HG02938 (cell line): ENCODE data around the gene CR1L.
"Not testable (repeated sequence)": the region's sequence is repeated elsewhere in the genome, so short reads cannot be mapped to it uniquely, and the experiment has no call there.

Experiments
- ATAC-seq: cut with Tn5 transposase; IDR thresholded peaks from one replicate; pipeline ENCODE4 v1.9.1; 2021; ENCODE audit warnings: mild to moderate bottlenecking, moderate library complexity; ENCODE audit not compliant: unreplicated experiment

Gene CR1L

DNA sequence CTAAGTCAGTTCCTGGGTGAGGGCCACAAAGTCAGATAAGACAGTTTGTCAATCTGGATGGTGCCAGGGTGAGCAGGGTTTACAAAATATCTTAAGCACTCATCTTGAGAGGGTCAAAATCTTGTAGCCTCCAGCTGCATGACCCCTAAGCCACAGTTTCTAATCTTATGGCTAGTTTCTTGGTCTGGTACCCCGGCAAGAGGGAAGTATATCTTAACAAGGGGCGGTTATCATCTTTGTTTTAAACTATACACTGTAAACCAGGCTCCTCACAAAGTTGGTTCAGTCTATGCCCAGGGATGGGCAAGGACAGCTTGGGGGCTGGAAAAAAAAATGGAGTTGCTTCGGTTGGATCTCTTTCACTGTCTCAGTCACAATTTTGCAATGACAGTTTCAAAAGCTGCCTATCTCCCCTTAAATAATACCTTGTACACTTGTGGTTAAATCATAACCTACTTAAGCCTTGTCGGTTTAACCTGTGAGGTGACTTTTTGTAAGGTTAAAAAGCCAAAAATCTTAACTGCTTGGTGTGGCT lies 99.1 kb downstream of the CR1L start:
- no peak for ATAC-seq

DNA sequence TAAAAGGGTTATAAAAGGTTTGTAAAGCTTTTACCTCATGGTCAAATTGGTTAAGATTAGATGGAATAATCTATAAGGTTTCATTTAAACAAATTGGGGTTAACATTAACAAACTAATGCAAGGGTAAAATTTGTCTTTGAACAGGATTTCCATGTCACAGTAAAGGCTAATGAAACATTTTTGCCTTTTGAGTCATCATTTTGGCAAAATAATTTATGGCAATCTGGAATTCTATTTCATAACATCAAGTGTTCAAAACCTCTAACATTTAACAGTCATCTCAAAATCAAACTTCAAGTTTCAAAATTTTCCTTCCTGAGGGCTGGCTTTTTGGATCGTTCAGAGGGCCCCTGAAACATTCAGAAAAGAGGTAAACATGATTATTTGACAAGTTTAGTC lies 100.4 kb downstream of the CR1L start:
- no peak for ATAC-seq

DNA sequence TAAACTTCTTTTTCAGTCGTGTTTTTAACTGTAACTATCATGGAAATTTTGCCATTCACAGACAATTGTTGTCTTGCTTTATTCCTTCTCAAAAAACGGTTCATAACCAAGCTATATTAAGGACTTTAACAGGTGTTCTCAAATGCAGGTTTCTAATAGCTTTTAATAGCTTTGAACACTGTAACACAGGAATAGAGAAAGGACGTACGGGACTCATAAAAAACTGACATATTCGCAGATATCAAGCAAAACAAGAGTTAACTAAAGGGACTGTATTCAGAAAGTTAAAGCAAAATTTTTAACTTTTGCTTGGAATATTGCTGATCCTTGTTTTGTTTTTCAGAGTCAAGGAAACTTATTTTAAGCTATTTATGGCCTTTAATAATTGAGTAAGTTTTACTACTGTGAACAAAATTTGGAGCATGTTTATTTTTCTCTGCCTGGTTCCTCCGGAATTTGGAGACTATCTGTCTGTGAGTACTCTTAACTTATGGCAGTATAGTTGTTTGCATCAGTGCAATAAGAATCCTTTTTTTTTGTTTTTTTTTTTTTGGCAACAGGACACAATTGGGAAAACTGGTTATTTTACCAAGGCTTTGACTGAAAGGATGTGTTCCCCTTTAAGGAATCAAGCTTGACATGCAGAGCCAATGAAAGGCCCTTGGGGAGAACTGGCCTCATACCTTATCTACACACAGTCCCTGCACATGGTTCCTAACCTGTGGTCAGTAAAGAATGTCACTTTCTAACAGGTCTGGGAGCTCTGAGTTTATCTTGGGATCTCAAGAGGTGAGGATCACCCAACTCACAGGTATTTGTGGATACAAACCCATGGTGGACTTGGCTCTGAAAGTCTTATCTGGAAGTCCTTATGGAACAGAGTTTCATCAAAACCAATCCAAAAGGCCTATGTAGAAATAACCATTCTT lies 101.2 kb downstream of the CR1L start:
- no peak for ATAC-seq

DNA sequence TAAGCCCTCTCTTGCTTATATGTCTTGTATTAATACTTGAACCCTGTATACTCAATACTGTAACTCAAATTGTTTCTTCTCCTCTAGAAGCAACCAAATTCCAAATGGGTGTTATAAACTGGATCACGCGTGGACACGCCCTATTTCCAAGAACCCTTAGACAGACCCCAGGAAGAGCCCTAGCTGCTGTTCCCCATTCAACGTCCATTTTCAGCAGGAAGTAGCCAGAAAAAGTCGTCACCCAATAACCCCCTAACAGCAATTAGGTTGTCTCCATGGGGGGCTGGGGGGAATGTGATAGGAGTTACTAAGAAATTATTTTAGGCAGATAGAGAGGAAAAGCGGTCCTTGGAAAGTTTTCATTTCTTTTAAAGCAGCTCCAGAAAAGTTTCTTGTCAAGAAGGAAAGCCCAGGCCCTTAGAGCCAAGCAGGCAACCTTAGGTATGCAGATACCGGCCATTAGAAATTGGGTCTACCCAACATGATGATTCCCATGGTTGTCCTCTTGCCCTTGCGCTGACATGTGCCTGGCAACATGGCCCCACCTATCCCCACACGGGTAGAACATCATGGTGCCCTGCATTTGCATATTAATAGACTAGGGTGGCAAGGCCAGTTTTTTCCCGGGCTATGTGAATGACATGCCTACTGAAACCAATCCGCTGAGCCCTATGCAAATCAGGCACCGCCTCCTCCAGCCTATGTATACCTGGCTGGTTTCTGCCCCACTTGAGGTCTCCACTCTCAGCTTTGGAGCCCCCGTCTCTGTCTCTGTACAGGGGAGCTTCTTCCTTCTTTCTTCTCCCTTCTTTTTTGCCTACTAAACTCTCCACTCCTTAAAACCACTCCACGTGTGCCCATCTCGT lies 102.9 kb downstream of the CR1L start:
- no peak for ATAC-seq

DNA sequence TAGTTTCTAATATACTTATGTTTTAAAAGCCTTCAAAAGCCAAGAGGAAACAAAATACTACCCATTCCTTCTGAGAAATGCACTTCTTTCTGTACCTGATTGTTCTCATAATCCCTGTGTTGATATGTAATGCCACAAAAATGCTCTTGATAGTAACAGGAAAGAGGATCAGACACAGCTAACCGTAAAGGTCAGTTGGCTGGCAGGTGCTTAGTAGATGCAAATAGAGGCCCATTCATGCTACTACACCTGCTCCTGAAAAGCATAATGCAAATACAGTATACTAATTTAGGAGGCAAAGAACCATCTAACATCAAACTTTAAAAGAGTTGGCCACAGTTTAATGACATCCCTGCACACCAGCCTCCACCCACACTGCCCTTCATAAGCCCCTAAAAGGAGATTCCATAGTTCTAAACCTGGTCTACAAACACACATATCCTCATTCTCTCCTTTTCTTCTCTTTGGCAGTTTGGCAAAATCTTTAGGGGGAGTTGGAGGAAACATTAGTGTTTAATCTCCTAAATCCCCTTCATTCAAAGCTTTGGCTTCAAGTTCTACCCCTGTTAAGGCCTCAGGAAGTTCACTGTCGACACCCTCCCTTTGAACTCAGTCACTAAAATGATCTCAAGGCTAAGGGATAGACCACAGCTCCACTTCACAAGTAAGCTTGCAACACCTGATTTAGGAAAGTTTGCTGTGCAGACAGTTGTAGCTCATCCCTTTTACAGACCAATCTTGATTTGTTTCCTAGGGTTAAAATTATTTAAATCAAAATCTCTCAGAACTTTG lies 104.0 kb downstream of the CR1L start:
- no peak for ATAC-seq

DNA sequence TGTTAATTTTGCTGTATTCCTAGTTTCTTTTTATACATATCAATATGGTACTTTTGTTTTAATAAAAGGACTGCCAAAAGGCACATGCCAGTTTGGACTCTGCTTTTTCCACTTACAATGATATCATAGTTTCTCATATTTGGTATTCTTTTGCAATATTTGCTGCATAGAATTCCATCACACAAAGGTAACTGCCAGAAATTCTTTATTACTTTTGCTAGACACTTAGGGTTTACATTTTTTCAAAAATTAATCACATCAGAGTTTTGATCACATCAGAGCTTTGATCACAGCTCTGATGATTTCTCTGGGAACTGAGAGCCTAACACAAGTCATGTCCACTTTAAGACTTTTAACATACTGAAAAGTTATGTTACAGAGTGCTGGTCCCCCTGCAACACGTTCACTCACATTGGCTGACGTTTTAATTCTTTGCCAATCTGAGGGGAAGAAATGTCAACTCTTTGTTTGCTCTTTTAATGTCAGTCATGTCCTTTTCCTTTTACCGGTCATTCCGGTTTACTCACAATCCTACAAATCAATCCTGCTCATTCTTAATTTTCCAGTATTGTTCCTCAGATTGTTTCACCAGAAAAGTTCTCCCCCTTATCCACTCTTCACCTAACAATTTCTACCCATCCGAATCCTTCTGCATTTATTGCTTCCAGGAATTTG lies 105.8 kb downstream of the CR1L start:
- no peak for ATAC-seq

DNA sequence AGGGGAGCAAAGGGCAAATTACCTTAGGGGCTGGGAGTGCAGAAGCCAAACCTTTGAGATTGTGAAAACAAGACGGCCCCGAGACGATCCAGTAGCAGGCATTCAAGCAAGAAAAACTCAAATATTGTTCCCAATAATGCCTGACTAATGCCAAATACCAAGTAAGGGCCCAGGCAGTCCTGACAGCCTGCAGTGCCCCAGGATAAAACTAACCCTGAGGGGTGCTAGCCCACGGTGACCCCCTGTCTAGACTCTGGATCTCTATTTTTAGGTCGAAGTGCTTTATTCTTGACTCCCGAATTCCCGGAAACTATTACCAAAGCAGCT lies 106.5 kb downstream of the CR1L start:
- ATAC-seq, result not testable (repeated sequence)

DNA sequence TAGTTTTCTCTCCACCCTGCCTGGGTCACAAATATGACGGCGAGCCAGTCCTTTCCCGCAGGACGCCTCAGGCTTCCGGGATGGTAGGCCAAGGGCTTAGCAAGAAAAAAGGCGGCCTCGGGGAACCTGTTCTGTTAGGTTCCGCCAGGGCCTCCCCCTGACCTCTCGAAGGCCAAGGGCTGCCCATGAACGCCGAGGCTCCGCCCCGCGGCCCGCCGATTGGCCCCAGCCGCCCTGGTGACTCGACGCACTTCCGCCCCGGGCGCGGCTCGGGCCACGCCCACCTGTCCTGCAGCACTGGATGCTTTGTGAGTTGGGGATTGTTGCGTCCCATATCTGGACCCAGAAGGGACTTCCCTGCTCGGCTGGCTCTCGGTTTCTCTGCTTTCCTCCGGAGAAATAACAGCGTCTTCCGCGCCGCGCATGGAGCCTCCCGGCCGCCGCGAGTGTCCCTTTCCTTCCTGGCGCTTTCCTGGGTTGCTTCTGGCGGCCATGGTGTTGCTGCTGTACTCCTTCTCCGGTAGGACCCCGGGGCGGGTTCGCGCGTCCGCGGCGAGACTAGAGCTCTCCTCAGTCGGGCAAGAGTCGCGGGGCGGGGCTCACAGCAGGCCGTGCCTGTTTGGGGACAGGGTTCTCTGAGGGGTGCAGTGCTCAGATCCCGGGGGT lies 107.0 kb downstream of the CR1L start, which contains the start of gene CD46:
TSS of gene CD46 (plus strand) at position 265 of the 666 bp plus-strand sequence. CDS start at position 424, 159 bp downstream.
- peak; percentile 96 for ATAC-seq

DNA sequence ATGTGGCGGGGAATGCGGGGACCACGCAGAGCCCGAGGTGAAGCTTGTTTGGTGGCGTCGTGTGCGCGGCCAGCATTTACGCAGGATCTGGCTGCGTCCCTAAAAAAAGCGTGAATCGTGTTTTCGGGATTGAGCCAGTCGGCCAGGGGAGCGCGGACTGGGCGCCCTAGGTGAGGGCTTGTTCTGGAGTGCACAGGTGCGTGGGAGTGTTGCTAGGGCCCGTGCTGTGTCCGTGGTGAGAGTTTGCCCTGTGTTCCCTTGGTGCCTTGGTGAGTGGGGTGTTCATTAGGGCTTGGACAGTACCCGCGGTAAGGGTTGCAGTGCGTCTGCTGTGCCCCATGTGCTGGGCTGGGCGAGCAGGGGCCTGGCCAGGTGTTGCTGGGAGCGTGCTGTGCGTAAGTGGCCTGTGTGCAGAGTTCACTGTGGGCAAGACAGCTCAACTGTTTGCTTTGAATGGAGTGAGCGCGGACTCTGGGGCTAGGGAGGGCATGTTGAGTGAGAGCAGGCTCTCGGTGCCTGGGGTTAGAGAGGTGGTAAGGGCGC lies 107.6 kb downstream of the CR1L start:
- ATAC-seq, result peak; percentile 26

DNA sequence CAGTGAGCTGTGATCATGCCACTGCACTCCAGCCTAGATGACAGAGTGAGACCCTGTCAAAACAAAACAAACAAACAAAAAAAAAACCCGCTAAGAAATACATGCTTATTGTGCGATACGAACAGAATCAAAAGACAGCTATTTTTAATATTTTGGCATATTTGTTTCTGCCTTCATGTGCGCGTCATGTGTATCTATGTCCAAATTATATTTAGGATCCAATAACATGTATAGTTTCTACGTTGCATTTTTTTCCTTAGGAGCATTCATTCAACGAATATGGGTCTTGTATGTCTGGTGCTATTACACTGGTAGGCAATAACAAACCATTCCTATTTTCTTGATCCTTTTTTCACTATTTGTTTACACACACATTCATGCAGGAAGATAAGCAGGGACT lies 108.7 kb downstream of the CR1L start:
- ATAC-seq, result no peak

DNA sequence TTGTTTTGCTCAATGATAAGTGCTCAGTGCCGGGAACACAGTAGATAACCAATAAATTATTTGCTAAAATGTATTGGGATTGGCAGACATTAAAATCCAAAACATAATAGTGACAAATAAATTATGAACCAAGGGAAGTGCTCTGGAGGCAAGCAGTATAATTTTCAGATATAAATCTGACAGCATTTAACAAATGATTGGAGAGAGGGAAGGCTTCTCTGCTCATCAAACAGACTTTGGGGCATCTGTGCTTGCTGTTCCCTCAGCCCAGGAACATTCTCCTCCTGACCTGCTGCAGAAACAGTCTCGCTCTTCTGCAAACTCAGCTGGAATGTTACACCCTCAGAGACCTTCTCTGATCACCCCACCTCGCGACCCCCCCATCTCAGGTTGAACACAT lies 109.1 kb downstream of the CR1L start:
- ATAC-seq, result no peak

DNA sequence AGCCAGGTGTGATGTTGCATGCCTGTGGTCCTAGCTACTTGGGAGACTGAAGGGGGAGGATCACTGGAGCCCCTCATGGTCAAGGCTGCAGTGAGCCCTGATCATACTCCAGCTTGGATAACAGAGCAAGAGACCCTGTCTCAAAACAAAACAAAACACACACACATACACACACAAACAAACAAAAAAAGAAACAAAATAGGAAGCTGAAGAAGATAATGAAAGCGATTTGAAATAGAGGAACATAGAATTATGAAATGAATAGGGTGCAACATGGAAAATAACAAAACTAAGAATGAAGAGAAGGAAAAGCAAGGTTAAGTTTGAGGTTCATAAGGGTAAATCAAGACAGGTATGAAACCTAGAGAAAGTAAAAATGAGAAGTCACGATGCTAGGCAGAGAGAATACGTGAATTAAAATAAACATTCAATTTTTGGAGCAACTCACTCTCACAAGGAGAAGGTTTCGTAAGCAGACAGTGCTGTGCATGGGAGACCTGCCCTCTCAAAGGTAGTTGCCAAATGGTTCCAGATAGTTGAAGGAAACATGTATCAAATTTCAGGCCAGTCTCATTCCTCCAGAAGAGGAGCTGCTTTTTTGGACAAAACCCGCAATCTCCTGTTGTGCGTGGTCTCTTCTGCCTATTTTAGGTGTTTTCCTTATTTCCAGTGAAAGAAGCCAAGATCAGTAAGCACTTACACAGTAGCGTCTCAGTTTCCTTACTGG lies 110.2 kb downstream of the CR1L start:
- no peak for ATAC-seq

DNA sequence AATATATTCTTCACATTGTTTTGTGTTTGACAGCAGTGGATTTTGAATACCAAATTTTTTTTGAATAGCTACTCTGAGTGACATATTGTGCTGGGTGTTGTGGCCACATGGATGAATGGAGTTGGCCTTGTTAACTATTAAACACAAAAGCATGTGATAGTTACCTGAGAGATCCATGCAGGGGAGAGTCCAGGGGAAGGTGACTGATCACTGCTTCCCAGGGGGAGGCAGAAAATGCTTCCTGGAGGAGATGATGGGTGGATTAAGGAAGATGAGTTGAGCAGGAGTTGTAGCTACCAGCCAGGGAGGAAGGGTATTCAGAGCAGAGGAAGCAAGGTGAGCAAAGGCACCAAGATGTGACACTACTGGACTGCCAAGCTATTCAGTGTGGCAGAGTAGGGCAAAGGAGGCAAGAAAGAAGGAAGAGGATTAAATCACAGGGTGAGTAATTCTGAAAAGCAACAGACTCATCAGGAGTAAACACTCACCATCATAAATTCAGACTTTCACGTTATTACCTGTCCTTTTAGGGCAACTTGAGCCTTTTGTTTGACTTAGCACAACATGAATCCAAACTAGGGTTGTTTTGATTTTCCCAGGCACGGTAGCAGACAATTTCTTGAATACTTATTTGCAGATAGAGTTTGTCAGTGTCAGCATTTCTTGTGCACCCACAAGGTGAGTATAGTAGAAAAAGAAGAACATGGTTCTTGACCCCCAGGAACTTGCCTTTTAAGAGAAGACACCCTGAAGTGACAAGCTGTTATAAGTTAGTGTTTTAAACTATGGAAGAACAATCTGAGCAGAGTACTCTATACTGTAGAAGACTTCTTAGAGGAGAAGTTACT lies 111.1 kb downstream of the CR1L start:
- no peak for ATAC-seq

DNA sequence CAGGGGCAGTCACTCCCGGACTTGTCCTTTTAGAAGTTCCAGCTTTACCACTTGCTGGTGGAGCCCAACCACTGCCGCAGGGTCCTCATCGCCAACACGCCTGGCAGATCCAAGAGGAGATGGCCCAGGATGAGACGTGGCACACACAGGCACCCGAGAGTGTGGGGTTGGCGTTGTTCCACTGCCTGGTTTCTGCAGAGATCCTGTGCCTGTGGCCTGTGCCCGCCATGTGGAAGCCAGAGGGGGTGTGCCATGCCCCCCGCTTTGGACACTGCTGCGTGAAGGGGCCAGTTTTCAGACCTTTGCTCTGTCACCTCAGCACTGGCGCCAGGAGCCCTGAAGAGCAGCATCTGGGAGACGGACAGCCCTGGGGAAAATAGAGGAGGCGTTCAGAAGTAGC lies 117.7 kb downstream of the CR1L start:
- no peak for ATAC-seq

DNA sequence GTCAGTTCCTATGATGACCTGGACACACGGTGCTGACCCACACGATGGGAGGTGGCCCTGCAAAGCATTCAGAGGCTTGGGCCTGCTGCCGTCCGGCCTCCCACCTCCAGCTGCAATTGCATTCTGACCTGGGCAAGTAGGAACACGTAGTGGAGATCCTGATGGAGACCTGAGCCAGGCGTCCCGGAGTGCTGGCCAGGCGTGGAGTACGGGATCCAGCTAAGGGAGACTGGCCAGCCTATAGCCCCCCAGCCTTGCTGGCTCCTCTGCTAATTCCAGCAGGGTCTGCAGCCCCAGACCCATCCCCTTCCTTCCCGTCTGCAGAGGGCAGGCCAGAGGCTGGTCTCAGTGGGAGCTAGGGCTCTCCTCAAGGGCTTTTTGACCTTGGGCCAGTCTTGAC lies 118.2 kb downstream of the CR1L start:
- no peak for ATAC-seq

DNA sequence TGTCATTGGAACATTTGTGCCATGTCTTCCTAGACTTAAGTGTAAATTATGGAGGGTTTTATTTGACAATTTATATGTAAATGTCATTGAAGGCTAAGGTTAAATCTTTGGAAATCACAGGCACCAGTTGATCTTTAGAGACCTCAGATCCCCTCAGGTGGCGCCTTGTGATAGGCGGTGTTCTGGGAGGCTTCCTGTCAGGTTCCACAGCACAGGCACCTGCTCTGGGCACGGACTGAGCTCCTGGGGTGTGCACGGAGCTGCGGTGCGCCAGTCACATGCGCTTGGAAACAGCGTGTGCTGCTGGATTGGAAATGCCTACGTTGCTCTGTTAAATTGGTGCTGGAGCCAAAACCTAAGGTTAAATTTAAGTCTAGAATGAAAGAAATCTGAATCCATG lies 119.0 kb downstream of the CR1L start:
- ATAC-seq, result no peak

DNA sequence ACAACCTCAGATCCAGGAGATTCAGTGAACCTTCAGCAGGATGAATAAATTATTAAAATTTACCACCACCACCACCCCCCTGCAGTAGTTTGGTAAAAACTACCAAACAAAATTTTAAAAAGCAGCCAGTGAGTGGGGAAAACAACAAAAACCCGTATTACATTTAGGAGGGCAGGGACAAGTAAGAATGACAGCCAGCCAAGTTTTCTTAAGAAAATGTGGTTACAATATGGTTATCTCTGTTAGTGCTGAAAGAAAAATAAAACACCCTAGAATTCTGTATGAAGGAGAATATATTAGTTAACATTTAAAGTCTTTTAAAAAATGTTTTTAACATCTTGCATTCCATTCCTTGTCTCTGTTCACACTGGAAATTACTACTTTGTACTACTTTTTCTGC lies 121.6 kb downstream of the CR1L start:
- no peak for ATAC-seq

DNA sequence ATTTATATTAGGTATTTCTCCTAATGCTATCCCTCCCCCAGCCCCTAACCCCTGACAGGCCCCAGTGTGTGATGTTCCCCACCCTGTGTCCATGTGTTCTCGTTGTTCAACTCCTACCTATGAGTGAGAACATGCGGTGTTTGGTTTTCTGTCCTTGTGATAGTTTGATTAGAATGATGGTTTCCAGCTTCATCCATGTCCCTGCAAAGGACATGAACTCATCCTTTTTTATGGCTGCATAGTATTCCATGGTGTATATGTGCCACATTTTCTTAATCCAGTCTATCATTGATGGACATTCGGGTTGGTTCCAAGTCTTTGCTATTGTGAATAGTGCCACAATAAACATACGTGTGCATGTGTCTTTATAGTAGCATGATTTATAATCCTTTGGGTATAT lies 125.6 kb downstream of the CR1L start:
- ATAC-seq, result not testable (repeated sequence)
